Measurements from ENCODE around the gene B4GALT6. TPM values are rescaled to one million over a fixed set of nuclear protein-coding genes. Genes with fewer than 3 reads are reported as not detected.

The B4GALT6 gene
- total and polyA plus RNA-seq, 2 of the 13 experiments (the other 11 are each of a cell fraction or from before 2014, with no cell fraction given) = 1.9 to 3.3 TPM

- TF ChIP-seq ELK4 (CRISPR knock-in tag; IDR thresholded peaks at IDR 0.05; ENCODE audit: borderline replicate concordance) (no peak), ZNF3 (CRISPR knock-in tag; IDR thresholded peaks at IDR 0.05) (no peak), STAT5B (CRISPR knock-in tag; IDR thresholded peaks at IDR 0.05) (no peak), IKZF1 (IDR thresholded peaks at IDR 0.05) (no peak), GRHL1 (CRISPR knock-in tag; conservative IDR thresholded peaks at IDR 0.05) (no peak), ZNF572 (CRISPR knock-in tag; IDR thresholded peaks at IDR 0.05) (no peak), CHD4 (IDR thresholded peaks at IDR 0.05; ENCODE audit: borderline replicate concordance, low read length) (no peak), JARID2 (CRISPR knock-in tag; IDR thresholded peaks at IDR 0.05; ENCODE audit: insufficient replicate concordance) (no peak), ZFP41 (CRISPR knock-in tag; IDR thresholded peaks at IDR 0.05; ENCODE audit: borderline replicate concordance) (no peak), ZNF460 (CRISPR knock-in tag; IDR thresholded peaks at IDR 0.05; ENCODE audit: borderline replicate concordance) (no peak), ZNF253 (CRISPR knock-in tag; IDR thresholded peaks at IDR 0.05; ENCODE audit: borderline replicate concordance) (no peak), SOX13 (IDR thresholded peaks at IDR 0.05) (no peak), SOX13 (CRISPR knock-in tag; conservative IDR thresholded peaks at IDR 0.05 in 1 of 2, IDR thresholded peaks at IDR 0.05 in 1 of 2) (peak in 1 of 2 experiments; percentile 82; a peak in 2 of 4 replicates), ZNF773 (CRISPR knock-in tag; IDR thresholded peaks at IDR 0.05; ENCODE audit: borderline replicate concordance) (no peak), ATRX (CRISPR knock-in tag; IDR thresholded peaks at IDR 0.05; ENCODE audit: borderline replicate concordance) (no peak), ZSCAN22 (CRISPR knock-in tag; IDR thresholded peaks at IDR 0.05) (no peak), IKZF4 (CRISPR knock-in tag; IDR thresholded peaks at IDR 0.05; ENCODE audit: borderline replicate concordance, low read depth, not compliant biosample characterization) (no peak), HCFC1 (IDR thresholded peaks at IDR 0.05; ENCODE audit: low read depth, low read length) (no peak), ZNF101 (CRISPR knock-in tag; IDR thresholded peaks at IDR 0.05; ENCODE audit: borderline replicate concordance, low read depth) (no peak), GATA4 (IDR thresholded peaks at IDR 0.05; ENCODE audit: borderline replicate concordance, low read depth) (peak; percentile 54; the same call in 1 of the 2 replicates), GTF3A (CRISPR knock-in tag; conservative IDR thresholded peaks at IDR 0.05) (no peak), ZEB1 (IDR thresholded peaks at IDR 0.05; ENCODE audit: insufficient replicate concordance, low read depth) (no peak), ZNF790 (CRISPR knock-in tag; IDR thresholded peaks at IDR 0.05; ENCODE audit: borderline replicate concordance) (no peak)
- TF ChIP-seq, protein P1, sequence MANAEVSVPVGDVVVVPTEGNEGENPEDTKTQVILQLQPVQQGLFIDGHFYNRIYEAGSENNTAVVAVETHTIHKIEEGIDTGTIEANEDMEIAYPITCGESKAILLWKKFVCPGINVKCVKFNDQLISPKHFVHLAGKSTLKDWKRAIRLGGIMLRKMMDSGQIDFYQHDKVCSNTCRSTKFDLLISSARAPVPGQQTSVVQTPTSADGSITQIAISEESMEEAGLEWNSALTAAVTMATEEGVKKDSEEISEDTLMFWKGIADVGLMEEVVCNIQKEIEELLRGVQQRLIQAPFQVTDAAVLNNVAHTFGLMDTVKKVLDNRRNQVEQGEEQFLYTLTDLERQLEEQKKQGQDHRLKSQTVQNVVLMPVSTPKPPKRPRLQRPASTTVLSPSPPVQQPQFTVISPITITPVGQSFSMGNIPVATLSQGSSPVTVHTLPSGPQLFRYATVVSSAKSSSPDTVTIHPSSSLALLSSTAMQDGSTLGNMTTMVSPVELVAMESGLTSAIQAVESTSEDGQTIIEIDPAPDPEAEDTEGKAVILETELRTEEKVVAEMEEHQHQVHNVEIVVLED (CRISPR knock-in tag; IDR thresholded peaks at IDR 0.05; ENCODE audit: borderline replicate concordance) = peak; percentile 51; the same call in 1 of the 2 replicates
- TF ChIP-seq, protein P2, sequence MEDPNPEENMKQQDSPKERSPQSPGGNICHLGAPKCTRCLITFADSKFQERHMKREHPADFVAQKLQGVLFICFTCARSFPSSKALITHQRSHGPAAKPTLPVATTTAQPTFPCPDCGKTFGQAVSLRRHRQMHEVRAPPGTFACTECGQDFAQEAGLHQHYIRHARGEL (CRISPR knock-in tag; IDR thresholded peaks at IDR 0.05) = no peak
- TF ChIP-seq, protein P3, sequence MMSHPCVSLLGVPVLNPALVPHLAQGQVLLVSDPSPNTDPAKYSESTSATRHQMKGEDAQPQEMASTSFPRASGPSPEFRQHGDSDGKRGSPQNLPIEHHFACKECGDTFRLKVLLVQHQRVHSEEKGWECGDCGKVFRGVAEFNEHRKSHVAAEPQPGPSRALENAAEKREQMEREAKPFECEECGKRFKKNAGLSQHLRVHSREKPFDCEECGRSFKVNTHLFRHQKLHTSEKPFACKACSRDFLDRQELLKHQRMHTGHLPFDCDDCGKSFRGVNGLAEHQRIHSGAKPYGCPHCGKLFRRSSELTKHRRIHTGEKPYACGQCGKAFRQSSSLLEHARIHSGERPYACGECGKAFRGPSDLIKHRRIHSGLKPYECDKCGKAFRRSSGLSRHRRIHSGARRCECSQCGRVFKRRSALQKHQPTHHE (CRISPR knock-in tag; IDR thresholded peaks at IDR 0.05; ENCODE audit: borderline replicate concordance) = no peak
These were observed 92.8 kb downstream of the B4GALT6 start, which contains the start of gene TTR (continued) for GRCh38 chr18:31591628-31592027.

Data from HepG2 (cell line).